ENCODE measurements around the gene LRP11. TPM values are rescaled to one million over a fixed set of nuclear protein-coding genes. Genes with fewer than 3 reads are reported as not detected.

The LRP11 gene
- polyA plus RNA-seq, 3 donors: 0.20 to 0.41 (median 0.32) TPM

GRCh38 chr6:149771185-149771584, 93.0 kb downstream of the LRP11 start:
- Histone ChIP-seq H3K27me3 (ENCODE audit: control insufficient read depth in 2 of 2, insufficient read depth in 2 of 2, low read length in 2 of 2) (no peaks in the 10 kb centered on the region), H4K20me1 (ENCODE audit: insufficient read depth, low read length) (peaks cover 74% of the 10 kb centered on the region), H3K36me3 (replicated peaks in 1 of 2; ENCODE audit: control insufficient read depth in 1 of 2, insufficient read depth in 2 of 2, low read length in 2 of 2) (peaks cover 56 to 89% of the 10 kb centered on the region in 2 donors), H3K79me2 (ENCODE audit: insufficient read depth, low read length) (peaks cover 84% of the 10 kb centered on the region), H2AFZ (ENCODE audit: insufficient read depth, low read depth, low read length, poor library complexity, severe bottlenecking) (no peak overlapping the region), H3K27ac (ENCODE audit: low read depth in 1 of 2, low read length in 2 of 2) (no peak overlapping the region), H3K4me2 (replicated peaks; ENCODE audit: extremely low read depth, low read length, poor library complexity, severe bottlenecking) (no peak overlapping the region), H3K4me1 (ENCODE audit: control insufficient read depth in 1 of 2, insufficient read depth in 2 of 2, low read length in 2 of 2) (peaks cover 7 to 9% of the 10 kb centered on the region in 2 donors), H3K4me3 (replicated peaks in 1 of 3; ENCODE audit: low read depth in 2 of 3, low read length in 3 of 3) (no peak overlapping the region), H3K9me3 (replicated peaks in 1 of 2; ENCODE audit: control insufficient read depth in 1 of 2, insufficient read depth in 1 of 2, low read length in 2 of 2) (no peaks in the 10 kb centered on the region), H3K9ac (ENCODE audit: insufficient read depth, low read length, poor library complexity, severe bottlenecking) (no peak overlapping the region)
- Mint-ChIP-seq H3K4me1 (peaks cover 9% of the 10 kb centered on the region), H3K9me3 (peaks cover 0 to 1% (median 0%) of the 10 kb centered on the region in 7 donors), H3K27me3 (ENCODE audit: low read depth in 3 of 3) (no peaks in the 10 kb centered on the region), H3K4me3 (no peak overlapping the region), H3K27ac (peak overlapping the region in 1 of 7 donors; percentile 9), H3K36me3 (peaks cover 34 to 77% of the 10 kb centered on the region in 2 donors)
- TF ChIP-seq CTCF (IDR thresholded peaks at IDR 0.05): no peak
- 100% methylated on average over 1 of the region's 3 CpGs for WGBS (ENCODE audit: insufficient coverage)
- intact Hi-C loops (cut with micrococcal nuclease): loop anchor here in 1 of 2 donors (10.0 kb wide), 1 partner anchor 46 kb away; no protein-coding TSS in a partner anchor
- no peak for DNase-seq

GRCh38 chr6:149769676-149770075, 94.5 kb downstream of the LRP11 start:
- Histone ChIP-seq H3K4me3 (replicated peaks in 1 of 3; ENCODE audit: low read depth in 2 of 3, low read length in 3 of 3) (no peak overlapping the region), H3K79me2 (ENCODE audit: insufficient read depth, low read length) (peaks cover 88% of the 10 kb centered on the region), H3K27ac (ENCODE audit: low read depth in 1 of 2, low read length in 2 of 2) (no peak overlapping the region), H4K20me1 (ENCODE audit: insufficient read depth, low read length) (peaks cover 71% of the 10 kb centered on the region), H3K27me3 (ENCODE audit: control insufficient read depth in 2 of 2, insufficient read depth in 2 of 2, low read length in 2 of 2) (no peaks in the 10 kb centered on the region), H3K4me2 (replicated peaks; ENCODE audit: extremely low read depth, low read length, poor library complexity, severe bottlenecking) (no peak overlapping the region), H3K9ac (ENCODE audit: insufficient read depth, low read length, poor library complexity, severe bottlenecking) (no peak overlapping the region), H2AFZ (ENCODE audit: insufficient read depth, low read depth, low read length, poor library complexity, severe bottlenecking) (no peak overlapping the region), H3K4me1 (ENCODE audit: control insufficient read depth in 1 of 2, insufficient read depth in 2 of 2, low read length in 2 of 2) (peaks cover 10 to 11% of the 10 kb centered on the region in 2 donors), H3K9me3 (replicated peaks in 1 of 2; ENCODE audit: control insufficient read depth in 1 of 2, insufficient read depth in 1 of 2, low read length in 2 of 2) (no peaks in the 10 kb centered on the region), H3K36me3 (replicated peaks in 1 of 2; ENCODE audit: control insufficient read depth in 1 of 2, insufficient read depth in 2 of 2, low read length in 2 of 2) (peaks cover 46 to 82% of the 10 kb centered on the region in 2 donors)
- Mint-ChIP-seq H3K4me1 (peaks cover 12% of the 10 kb centered on the region), H3K27me3 (ENCODE audit: low read depth in 3 of 3) (no peaks in the 10 kb centered on the region), H3K36me3 (peaks cover 34 to 70% of the 10 kb centered on the region in 2 donors), H3K9me3 (peaks cover 0 to 5% (median 4%) of the 10 kb centered on the region in 7 donors), H3K27ac (peak overlapping the region in 5 of 7 donors; percentile 38 to 83 (median 66)), H3K4me3 (no peak overlapping the region)
- 100% methylated on average over 1 of the region's 2 CpGs for WGBS (ENCODE audit: insufficient coverage)
- no peak for DNase-seq
- TF ChIP-seq CTCF (IDR thresholded peaks at IDR 0.05): no peak
- intact Hi-C loops (cut with micrococcal nuclease): loop anchor here in 1 of 2 donors (10.0 kb wide), 1 partner anchor 45 kb away; no protein-coding TSS in a partner anchor

Other genes with a start within 250 kb of the LRP11 start
- gene KATNA1, start 215.6 kb downstream of the LRP11 start, polyA plus RNA-seq: 10 to 100 TPM; 11.4 to 15.4 (median 14.5) TPM
- 10 to 100 TPM in 2 of 3 donors, 1 to 10 TPM in 1; 5.2 to 10.3 (median 10.1) TPM for gene LATS1, start 146.3 kb downstream of the LRP11 start, polyA plus RNA-seq
- 1 to 10 TPM; 4.5 to 7.2 (median 6.9) TPM for gene NUP43, start 117.8 kb downstream of the LRP11 start, polyA plus RNA-seq
- gene PCMT1, start 114.6 kb downstream of the LRP11 start, polyA plus RNA-seq: 100 to 1,000 TPM in 2 of 3 donors, 10 to 100 TPM in 1; 84.8 to 315 (median 262) TPM
- gene RAET1E, start 33.8 kb upstream of the LRP11 start, polyA plus RNA-seq: not detected
- not detected for gene RAET1G, start 58.8 kb upstream of the LRP11 start, polyA plus RNA-seq
- gene ULBP2, start 77.7 kb upstream of the LRP11 start, polyA plus RNA-seq: under 1 TPM in 2 of 3 donors, not detected in 1; 0.31 to 0.49 TPM
- under 1 TPM; 0.06 to 0.79 (median 0.09) TPM for gene ULBP1, start 99.6 kb upstream of the LRP11 start, polyA plus RNA-seq
- not detected for gene RAET1L, start 161.2 kb upstream of the LRP11 start, polyA plus RNA-seq
- under 1 TPM in 1 of 3 donors, not detected in 2; 0.08 TPM for gene ULBP3, start 204.8 kb upstream of the LRP11 start, polyA plus RNA-seq